Endothelial cell of umbilical vein (primary cell): ENCODE results near the gene DND1. TPM values are rescaled to one million over a fixed set of nuclear protein-coding genes. Genes with fewer than 3 reads are reported as not detected.

ENCODE experiments used
- BruUV-seq: library from RNA; stranded (reverse); fragments of 400-500 nt; replicated peaks from 2 replicates; lab custom pipeline; 2021; lab: Mats Ljungman, UMichigan
- CTCF ChIA-PET: fragments of 300-600, 350-600 bp; sonication (Branson Sonifier 250); formaldehyde crosslinking; loops from one replicate; lab custom pipeline; 2021; ENCODE audit warnings: antibody characterized with exemption, inconsistent platforms; lab: Charles Lee
- POLR2A ChIA-PET: fragments of 300-600, 350-600 bp; sonication (Branson Sonifier 250); formaldehyde crosslinking; loops from one replicate; lab custom pipeline; 2021; ENCODE audit warnings: antibody characterized with exemption, inconsistent platforms; lab: Charles Lee
- DNase-seq: peaks from one replicate; pipeline ENCODE4 v3.0.0-alpha.2; 2011; ENCODE audit warnings: low read depth, low spot score
- FAIRE-seq: peaks from 2 replicates; lab custom pipeline; 2011; peaks lifted over from hg19 to GRCh38; lab: Jason Lieb, UNC
- H2AFZ ChIP-seq: 2 replicates; pipeline ENCODE4 v1.6.0; 2012; ENCODE audit warnings: low read depth, low read length, control low read depth, inconsistent platforms
- H3K27ac ChIP-seq: 2 replicates; pipeline ENCODE4 v1.5.1; 2011; ENCODE audit warnings: low read depth, mild to moderate bottlenecking, control low read depth, low read length, moderate library complexity; ENCODE audit not compliant: insufficient read depth
- H3K27me3 ChIP-seq, 2 experiments: 2 replicates each; pipeline versions ENCODE4 v1.6.0 to v1.6.1; 2011; ENCODE audit warnings: low read length in 2 of 2, mixed read lengths in 1 of 2; ENCODE audit not compliant: control insufficient read depth in 2 of 2, insufficient read depth in 2 of 2
- H3K36me3 ChIP-seq, 2 experiments: 2 replicates in 1 of 2; 3 replicates in 1 of 2; pipeline ENCODE4 v1.5.1; 2011; ENCODE audit warnings: low read length in 2 of 2, mild to moderate bottlenecking in 1 of 2, moderate library complexity in 1 of 2; ENCODE audit not compliant: control insufficient read depth in 2 of 2, insufficient read depth in 2 of 2; ENCODE audit errors: extremely low read depth in 1 of 2
- H3K4me1 ChIP-seq: 3 replicates; pipeline ENCODE4 v1.5.1; 2011; ENCODE audit warnings: mild to moderate bottlenecking, low read length; ENCODE audit not compliant: control insufficient read depth, insufficient read depth; ENCODE audit errors: extremely low read depth
- H3K4me2 ChIP-seq: 2 replicates; pipeline ENCODE4 v1.6.1; 2011; ENCODE audit warnings: low read length, control low read depth, mixed read lengths; ENCODE audit not compliant: insufficient read depth
- H3K4me3 ChIP-seq, 3 experiments: fragments of 200-600 bp in 1 of 3; sonication (generic), shearing (Covaris generic) in 1 of 3; replicated peaks in 1 of 3; 2 replicates each; pipeline ENCODE4 v1.5.1; 2011 to 2016; ENCODE audit warnings: control low read depth in 3 of 3, low read length in 3 of 3, mild to moderate bottlenecking in 2 of 3, inconsistent platforms in 1 of 3, low read depth in 1 of 3, moderate library complexity in 1 of 3; ENCODE audit not compliant: insufficient read depth in 1 of 3
- H3K79me2 ChIP-seq: 2 replicates; pipeline ENCODE4 v1.6.0; 2012; ENCODE audit warnings: low read length, inconsistent platforms; ENCODE audit not compliant: control insufficient read depth, insufficient read depth
- H3K9ac ChIP-seq: replicated peaks from 2 replicates; pipeline ENCODE3; 2011; ENCODE audit warnings: low read length, control low read depth; ENCODE audit not compliant: insufficient read depth; ENCODE audit errors: extremely low read depth
- H3K9me1 ChIP-seq: replicated peaks from 3 replicates; pipeline ENCODE4 v1.6.0; 2011; ENCODE audit warnings: mild to moderate bottlenecking, low read length; ENCODE audit not compliant: control insufficient read depth, insufficient read depth; ENCODE audit errors: extremely low read depth
- H3K9me3 ChIP-seq: replicated peaks from 2 replicates; pipeline ENCODE4 v1.5.1; 2012; ENCODE audit warnings: low read length, inconsistent platforms; ENCODE audit not compliant: control insufficient read depth, insufficient read depth
- H4K20me1 ChIP-seq: replicated peaks from 2 replicates; pipeline ENCODE3; 2011; ENCODE audit warnings: mild to moderate bottlenecking, low read length; ENCODE audit not compliant: control insufficient read depth, insufficient read depth; ENCODE audit errors: extremely low read depth
- EZH2 ChIP-seq: IDR thresholded peaks from 2 replicates; pipeline ENCODE4 v1.6.1; 2012; ENCODE audit warnings: borderline replicate concordance, low read depth, mild to moderate bottlenecking, moderate library complexity, low read length, inconsistent platforms; ENCODE audit not compliant: severe bottlenecking
- FOS ChIP-seq: IDR thresholded peaks from 2 replicates; pipeline ENCODE4 v1.6.1; 2011; ENCODE audit warnings: mild to moderate bottlenecking, low read length, moderate library complexity, borderline replicate concordance; ENCODE audit not compliant: insufficient read depth
- GATA2 ChIP-seq: IDR thresholded peaks from 2 replicates; pipeline ENCODE4 v1.7.0; 2011; ENCODE audit warnings: low read depth, mild to moderate bottlenecking, moderate library complexity, mixed read lengths, low read length; ENCODE audit not compliant: insufficient read length, insufficient read depth
- JUN ChIP-seq: IDR thresholded peaks from 2 replicates; pipeline ENCODE4 v1.6.1; 2011; ENCODE audit warnings: borderline replicate concordance, low read depth; ENCODE audit not compliant: insufficient read length, insufficient read depth
- MYC ChIP-seq: IDR thresholded peaks from one replicate; pipeline ENCODE4 v1.6.1; 2011; ENCODE audit warnings: mild to moderate bottlenecking, low read depth, low read length
- POLR2A ChIP-seq: IDR thresholded peaks from 2 replicates; pipeline ENCODE4 v1.6.1; 2012; ENCODE audit warnings: low read depth, mild to moderate bottlenecking, control low read depth, low read length
- POLR2AphosphoS5 ChIP-seq: IDR thresholded peaks from 2 replicates; pipeline ENCODE4 v1.6.1; 2012; ENCODE audit warnings: low read depth, mild to moderate bottlenecking, control low read depth, low read length, moderate library complexity; ENCODE audit not compliant: insufficient read depth
- dilution Hi-C: fragments of 300-500 bp; cut with MboI; formaldehyde crosslinking; loops from one replicate; pipeline ENCODE4 v1.15.0; 2019; ENCODE audit warnings: low sequenced_read_pairs; ENCODE audit not compliant: extremely low pct_ligation_motif_present
- intact Hi-C: fragments of 100-400 bp; cut with micrococcal nuclease; formaldehyde crosslinking; loops from one replicate; pipeline ENCODE4 v1.10.0; 2022
- polyA plus RNA-seq, 4 experiments: library from polyadenylated mRNA; depleted of rRNA in 3 of 4; stranded (reverse) in 3 of 4; unstranded in 1 of 4; fragments of >200 nt; gene quantifications; 2 replicates each; pipeline versions ENCODE4 v1.2.1 to v1.2.3, GENCODE V29; 2011 to 2012; ENCODE audit warnings: missing spikeins in 1 of 4
- total RNA-seq: library from RNA; stranded (reverse); gene quantifications from 2 replicates; pipeline ENCODE4 v1.2.3, GENCODE V29; 2021
- TF ChIP-seq, protein P1 (sequence below): IDR thresholded peaks from 2 replicates; pipeline ENCODE4 v1.6.1; 2011; ENCODE audit not compliant: insufficient read depth, insufficient read length
- TF ChIP-seq, protein P2 (sequence below), 2 donors: IDR thresholded peaks; 1 replicate in 1 of 2; 2 replicates in 1 of 2; pipeline ENCODE4 v1.5.1; 2011; ENCODE audit warnings: low read length in 2 of 2, mild to moderate bottlenecking in 2 of 2, moderate library complexity in 2 of 2, control low read depth in 1 of 2, inconsistent platforms in 1 of 2, low read depth in 1 of 2; ENCODE audit not compliant: insufficient read depth in 1 of 2; ENCODE audit errors: extremely low read depth in 1 of 2

The DND1 gene
- total and polyA plus RNA-seq, 2 donors (not counting 3 experiments of a cell fraction or from before 2014, with no cell fraction given), result 1.1 to 1.2 TPM

DNA sequence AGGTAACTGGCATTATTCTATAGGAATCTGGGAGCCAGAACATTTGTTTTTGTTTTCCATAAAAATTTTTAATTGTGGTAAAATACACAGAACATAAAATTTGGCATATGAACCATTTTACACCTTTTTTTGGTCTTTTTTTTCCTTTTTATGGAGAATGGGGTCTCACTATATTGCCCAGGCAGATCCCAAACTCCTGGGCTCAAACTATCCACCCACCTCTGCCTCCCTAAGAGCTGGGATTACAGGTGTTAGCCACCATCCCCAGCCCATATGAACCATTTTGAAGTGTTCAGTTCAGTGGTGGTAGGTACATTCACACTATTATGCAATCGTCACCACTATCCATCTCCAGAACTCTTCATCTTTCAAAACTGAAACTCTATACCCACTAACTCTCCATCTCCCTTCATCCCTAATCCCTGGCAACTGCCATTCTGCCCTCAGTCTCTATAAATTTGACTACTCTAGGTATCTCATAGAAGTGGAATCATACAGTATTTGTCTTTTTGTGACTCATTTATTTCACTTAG is 40.3 kb upstream of the DND1 start:
- CTCF ChIA-PET, result no interaction called here
- TF ChIP-seq, protein P1, sequence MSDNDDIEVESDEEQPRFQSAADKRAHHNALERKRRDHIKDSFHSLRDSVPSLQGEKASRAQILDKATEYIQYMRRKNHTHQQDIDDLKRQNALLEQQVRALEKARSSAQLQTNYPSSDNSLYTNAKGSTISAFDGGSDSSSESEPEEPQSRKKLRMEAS, result no peak
- TF ChIP-seq GATA2, result no peak
- TF ChIP-seq MYC, result no peak
- no peak for TF ChIP-seq POLR2AphosphoS5
- TF ChIP-seq JUN, result no peak
- TF ChIP-seq, protein P2, sequence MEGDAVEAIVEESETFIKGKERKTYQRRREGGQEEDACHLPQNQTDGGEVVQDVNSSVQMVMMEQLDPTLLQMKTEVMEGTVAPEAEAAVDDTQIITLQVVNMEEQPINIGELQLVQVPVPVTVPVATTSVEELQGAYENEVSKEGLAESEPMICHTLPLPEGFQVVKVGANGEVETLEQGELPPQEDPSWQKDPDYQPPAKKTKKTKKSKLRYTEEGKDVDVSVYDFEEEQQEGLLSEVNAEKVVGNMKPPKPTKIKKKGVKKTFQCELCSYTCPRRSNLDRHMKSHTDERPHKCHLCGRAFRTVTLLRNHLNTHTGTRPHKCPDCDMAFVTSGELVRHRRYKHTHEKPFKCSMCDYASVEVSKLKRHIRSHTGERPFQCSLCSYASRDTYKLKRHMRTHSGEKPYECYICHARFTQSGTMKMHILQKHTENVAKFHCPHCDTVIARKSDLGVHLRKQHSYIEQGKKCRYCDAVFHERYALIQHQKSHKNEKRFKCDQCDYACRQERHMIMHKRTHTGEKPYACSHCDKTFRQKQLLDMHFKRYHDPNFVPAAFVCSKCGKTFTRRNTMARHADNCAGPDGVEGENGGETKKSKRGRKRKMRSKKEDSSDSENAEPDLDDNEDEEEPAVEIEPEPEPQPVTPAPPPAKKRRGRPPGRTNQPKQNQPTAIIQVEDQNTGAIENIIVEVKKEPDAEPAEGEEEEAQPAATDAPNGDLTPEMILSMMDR (IDR thresholded peaks at IDR 0.05; ENCODE audit: extremely low read depth in 1 of 2, insufficient read depth in 1 of 2, low read depth in 1 of 2, low read length in 2 of 2), result no peak
- TF ChIP-seq POLR2A, result no peak
- TF ChIP-seq EZH2, result no peak
- no peak for TF ChIP-seq FOS
- POLR2A ChIA-PET, result no interaction called here
- Histone ChIP-seq H3K27ac (no peak overlapping the region), H3K9me3 (no peaks in the 10 kb centered on the region), H4K20me1 (no peaks in the 10 kb centered on the region), H3K4me3 (no peak overlapping the region), H3K36me3 (no peaks in the 10 kb centered on the region), H3K9ac (no peak overlapping the region), H2AFZ (no peak overlapping the region), H3K9me1 (no peaks in the 10 kb centered on the region), H3K79me2 (no peaks in the 10 kb centered on the region), H3K27me3 (no peaks in the 10 kb centered on the region), H3K4me2 (no peak overlapping the region), H3K4me1 (peaks cover 14% of the 10 kb centered on the region)
- no peak for FAIRE-seq
- no peak for DNase-seq
- intact Hi-C loops, result loop anchor here (5.0 kb wide), 1 partner anchor 849 kb away; no protein-coding TSS in a partner anchor
- BruUV-seq, result no TSS peak
- dilution Hi-C loops, result no loop called here
